GM18502 (cell line): Measurements from ENCODE around the gene LEAP2.

Experiments used
- ATAC-seq: cut with Tn5 transposase; IDR thresholded peaks from one replicate; pipeline ENCODE4 v1.9.1; 2021; ENCODE audit warnings: mild to moderate bottlenecking; ENCODE audit not compliant: unreplicated experiment, poor library complexity

Gene LEAP2

DNA sequence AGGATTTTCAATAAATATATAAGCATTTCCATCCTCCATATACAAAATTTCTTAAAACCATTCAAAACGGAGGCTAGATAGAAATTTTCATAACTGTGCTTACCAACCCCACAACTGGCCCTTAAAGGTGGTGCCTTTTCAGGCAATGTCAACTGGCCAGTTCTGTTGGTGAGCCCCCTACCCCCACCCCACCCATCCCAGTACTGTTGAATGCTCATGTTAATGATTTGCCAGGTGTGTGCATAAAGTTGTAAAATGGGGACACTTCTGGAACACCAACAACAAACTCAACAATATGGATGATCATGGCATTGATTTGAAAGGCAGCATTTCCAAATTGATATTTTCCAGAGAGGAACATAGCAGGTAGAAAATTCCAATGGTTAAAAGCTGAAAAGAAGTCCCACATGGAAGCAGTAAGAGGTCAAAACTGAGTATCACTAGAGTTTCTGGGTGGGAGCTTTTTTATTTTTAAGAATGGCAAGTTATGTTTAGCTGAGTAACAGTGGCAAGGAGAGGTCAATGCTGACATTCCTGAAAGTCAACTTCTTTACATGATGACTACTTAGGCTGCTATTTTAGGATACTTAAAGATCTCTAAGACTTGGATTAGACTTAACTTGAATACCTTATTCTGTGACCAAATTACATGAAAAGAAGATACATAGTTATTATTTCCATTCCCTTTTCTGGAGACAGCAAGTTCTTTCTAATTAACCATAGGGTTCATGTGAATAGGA lies 2.7 kb downstream of the LEAP2 start:
- no peak for ATAC-seq

GRCh38 chr5:132877466-132877865 lies 4.0 kb downstream of the LEAP2 start:
- ATAC-seq = no peak

- no peak for ATAC-seq
Measured at GRCh38 chr5:132877938-132878337, 4.5 kb downstream of the LEAP2 start.

- no peak for ATAC-seq
Measured at GRCh38 chr5:132883261-132883834, 9.9 kb downstream of the LEAP2 start.

DNA sequence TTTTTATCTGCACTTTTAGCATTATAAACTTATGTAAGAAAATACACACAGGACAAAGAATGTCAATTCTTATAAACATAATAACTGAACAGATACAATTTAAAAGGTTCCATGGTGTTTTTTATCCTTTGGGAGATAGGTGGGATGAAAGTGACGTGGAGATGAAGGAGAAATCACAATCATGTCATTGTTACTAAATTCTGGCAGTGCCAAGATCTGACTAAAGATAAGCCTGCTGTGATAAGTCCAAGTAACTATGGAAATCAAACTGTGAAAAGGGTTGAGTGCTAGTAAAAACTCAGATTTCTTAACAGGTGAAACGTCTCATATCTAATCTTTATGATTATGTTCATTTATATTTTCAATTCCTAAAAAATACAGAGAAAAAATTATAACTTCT lies 11.1 kb downstream of the LEAP2 start:
- no peak for ATAC-seq

- no peak for ATAC-seq
Measured at GRCh38 chr5:132886064-132886823, 12.8 kb downstream of the LEAP2 start.

DNA sequence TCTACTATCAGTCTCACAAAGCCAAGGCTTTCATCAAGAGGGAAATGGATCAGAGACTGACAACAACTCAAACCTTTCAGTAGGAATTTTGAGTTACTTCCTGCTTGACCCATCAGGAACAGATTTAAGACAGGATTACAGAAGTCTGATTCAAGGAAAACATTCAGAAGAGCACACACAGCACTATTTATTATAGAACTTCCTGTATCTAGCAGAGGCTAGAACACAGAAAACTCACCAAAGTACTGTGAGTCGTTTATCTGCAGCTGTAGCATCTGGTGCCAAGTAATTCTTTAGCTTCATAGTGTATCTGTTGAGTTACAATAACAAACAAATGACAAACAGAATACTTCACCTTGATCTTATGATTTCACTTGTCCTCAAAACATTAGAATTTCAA lies 13.8 kb downstream of the LEAP2 start:
- no peak for ATAC-seq

- ATAC-seq = no peak
Measured at GRCh38 chr5:132889501-132889900, 16.0 kb downstream of the LEAP2 start.

GRCh38 chr5:132890817-132891216 lies 17.3 kb downstream of the LEAP2 start:
- no peak for ATAC-seq

GRCh38 chr5:132895719-132896305 lies 22.3 kb downstream of the LEAP2 start:
- ATAC-seq = no peak

DNA sequence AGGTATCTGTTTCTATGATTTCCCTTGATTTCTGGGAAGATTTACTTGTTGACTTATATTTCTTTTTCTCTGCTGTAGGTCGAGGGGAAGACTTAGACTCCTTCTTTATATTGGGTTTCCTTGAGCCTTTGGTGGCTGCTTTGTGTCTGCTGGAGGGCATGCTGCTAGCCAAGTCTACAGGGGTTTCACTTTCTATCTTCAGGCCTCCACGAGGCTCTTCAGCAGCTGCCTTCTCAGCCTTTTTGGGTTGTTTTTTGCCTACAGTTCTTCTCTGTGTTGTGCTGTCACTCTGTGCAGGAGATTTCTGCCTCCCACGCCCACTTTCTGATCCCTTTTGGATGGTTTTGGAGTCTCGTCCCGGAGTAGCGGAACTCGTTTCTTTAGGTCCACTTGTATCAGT lies 23.2 kb downstream of the LEAP2 start:
- ATAC-seq = no peak

GRCh38 chr5:132898094-132898493 lies 24.6 kb downstream of the LEAP2 start:
- ATAC-seq = no peak

DNA sequence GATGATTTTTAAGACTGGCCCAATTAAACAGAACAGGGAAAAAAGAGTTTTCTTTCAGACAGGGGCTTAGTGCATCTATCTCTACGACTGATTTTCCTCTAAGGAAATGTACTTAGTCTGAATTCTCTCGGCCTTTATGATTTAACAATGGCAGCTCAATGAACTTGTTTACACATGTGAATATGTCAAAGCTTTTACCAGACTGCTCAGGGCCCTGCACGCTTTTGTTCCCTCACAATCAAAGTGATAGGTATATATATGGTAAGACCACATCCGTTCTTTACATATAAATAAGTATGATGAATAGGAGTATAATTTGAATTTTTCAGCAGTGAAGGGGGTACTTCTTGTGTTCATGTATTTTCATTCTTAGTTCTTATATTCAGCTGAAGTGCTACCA lies 27.6 kb downstream of the LEAP2 start:
- no peak for ATAC-seq

DNA sequence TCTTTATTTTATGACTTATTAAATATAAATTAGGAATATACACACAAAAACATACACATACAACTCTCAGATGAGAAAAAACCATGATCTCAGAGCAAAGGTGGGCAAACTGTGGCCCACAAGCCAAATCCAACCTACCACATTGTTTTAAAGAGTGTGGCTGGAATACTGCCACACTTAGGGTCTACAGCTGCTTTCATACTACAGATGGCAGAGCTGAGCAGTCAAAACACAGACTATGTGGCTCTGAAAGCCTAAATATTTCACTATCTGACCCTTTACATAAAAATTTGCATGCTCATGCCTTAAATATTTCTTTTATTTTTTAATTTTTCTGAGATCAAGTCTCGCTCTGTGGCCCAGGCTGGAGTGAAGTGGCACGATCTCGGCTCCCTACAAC lies 28.3 kb downstream of the LEAP2 start:
- ATAC-seq = no peak

GRCh38 chr5:132905938-132906337 lies 32.5 kb downstream of the LEAP2 start:
- no peak for ATAC-seq

DNA sequence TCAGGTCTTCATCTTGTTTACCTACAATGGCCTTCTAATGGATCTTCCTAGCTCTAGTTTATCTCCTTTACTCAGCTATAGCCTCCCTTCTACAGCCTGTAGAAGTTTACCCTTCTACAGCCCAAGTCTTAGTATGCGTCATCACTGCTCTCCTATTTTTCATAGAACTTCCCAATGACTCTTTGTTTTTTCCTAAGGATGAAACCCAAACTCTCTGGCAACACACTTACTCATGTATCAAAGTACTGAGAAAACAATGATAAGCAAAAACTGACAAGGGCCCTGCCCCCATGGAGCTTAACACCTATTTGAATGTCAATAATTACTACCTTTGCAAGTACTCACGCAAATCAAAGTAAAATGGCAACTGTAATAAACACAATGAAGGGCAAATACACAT lies 33.7 kb downstream of the LEAP2 start:
- ATAC-seq = no peak

DNA sequence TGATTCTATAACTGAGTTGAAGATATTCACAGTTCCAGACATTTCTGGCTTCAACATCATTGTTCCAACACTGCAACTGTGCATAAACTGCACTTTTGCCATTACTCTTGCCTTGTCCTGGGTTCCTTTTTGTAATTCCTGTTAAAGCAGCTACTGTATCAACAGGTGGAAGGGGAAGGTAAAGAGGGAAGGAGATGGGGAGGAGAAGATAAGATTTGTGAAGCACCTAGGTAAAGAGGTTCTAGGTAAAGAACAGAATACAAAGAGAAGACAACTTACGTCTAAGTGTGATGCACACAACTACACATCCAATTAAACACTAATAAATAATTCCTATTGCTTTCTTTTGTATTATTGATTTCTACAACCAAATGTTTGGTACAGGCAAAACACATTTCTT lies 36.2 kb downstream of the LEAP2 start:
- ATAC-seq = no peak

- ATAC-seq = no peak
Measured at GRCh38 chr5:132915681-132916080, 42.2 kb downstream of the LEAP2 start.

DNA sequence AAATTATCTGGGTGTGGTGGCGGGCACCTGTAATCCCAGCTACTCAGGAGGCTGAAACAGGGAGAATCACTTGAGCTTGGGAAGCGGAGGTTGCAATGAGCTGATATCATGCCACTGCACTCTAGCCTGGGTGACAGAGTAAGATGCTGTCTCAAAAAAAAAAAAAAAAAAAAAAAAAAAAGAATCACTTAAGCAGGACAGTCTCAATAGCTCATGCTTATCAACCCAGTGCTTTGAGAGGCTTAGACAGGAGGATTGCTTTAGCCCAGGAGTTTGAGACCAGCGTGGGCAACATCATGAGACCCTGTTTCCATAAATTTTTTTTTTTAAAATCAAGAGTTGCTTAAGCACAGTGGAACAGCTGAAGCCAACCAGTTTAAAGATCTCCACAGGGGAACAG lies 42.6 kb downstream of the LEAP2 start:
- ATAC-seq = no peak
